GM12878 (cell line): ENCODE results near the gene MAP3K1. TPM values are rescaled to one million over a fixed set of nuclear protein-coding genes. Genes with fewer than 3 reads are reported as not detected.

Experiments
- ATAC-seq: fragments of 200-7000 bp; cut with Tn5 transposase; 3 replicates; pipeline ENCODE4 v1.9.1; 2020; ENCODE audit warnings: mild to moderate bottlenecking, moderate library complexity
- BruUV-seq: library from RNA; stranded (reverse); fragments of 400-500 nt; replicated peaks from 2 replicates; lab custom pipeline; 2021; lab: Mats Ljungman, UMichigan
- CTCF ChIA-PET: fragments of 300-600 bp; sonication (Branson Sonifier 250); formaldehyde crosslinking; extraction: SDS; loops from one replicate; lab custom pipeline; 2021; ENCODE audit warnings: inconsistent platforms; lab: Yijun Ruan, JAX
- POLR2A ChIA-PET: fragments of 350-600 bp; formaldehyde crosslinking; extraction: SDS; loops from one replicate; lab custom pipeline; 2021; ENCODE audit warnings: inconsistent platforms; lab: Charles Lee
- RAD21 ChIA-PET: fragments of 300-600 bp; sonication (Branson Sonifier 250); formaldehyde crosslinking; loops from one replicate; lab custom pipeline; 2023; ENCODE audit warnings: antibody characterized with exemption; ENCODE audit not compliant: unreplicated experiment; lab: Charles Lee
- SMC1A ChIA-PET: fragments of 300-600 bp; sonication (Branson Sonifier 250); formaldehyde crosslinking; loops from one replicate; lab custom pipeline; 2023; ENCODE audit not compliant: unreplicated experiment, uncharacterized antibody; lab: Charles Lee
- DNase-seq: peaks from one replicate; pipeline ENCODE4 v3.0.0-alpha.2; 2011; ENCODE audit warnings: low read depth, low spot score
- FAIRE-seq: peaks from 3 replicates; lab custom pipeline; 2011; peaks lifted over from hg19 to GRCh38; lab: Jason Lieb, UNC
- H2AFZ ChIP-seq: 2 replicates; pipeline ENCODE4 v1.6.0; 2011; ENCODE audit warnings: low read depth, low read length, control low read depth; ENCODE audit not compliant: control insufficient read depth
- H3K27ac ChIP-seq: 2 replicates; pipeline ENCODE4 v1.5.1; 2011; ENCODE audit warnings: control low read depth; ENCODE audit not compliant: control insufficient read depth, insufficient read depth
- H3K27me3 ChIP-seq, 2 experiments: replicated peaks in 1 of 2; 2 replicates each; pipeline versions ENCODE4 v1.6.0 to v1.6.1; 2011; ENCODE audit warnings: low read length in 1 of 2; ENCODE audit not compliant: control insufficient read depth in 2 of 2, insufficient read depth in 2 of 2
- H3K36me3 ChIP-seq, 2 experiments: 2 replicates each; pipeline ENCODE4 v1.5.1; 2011; ENCODE audit warnings: low read length in 1 of 2; ENCODE audit not compliant: control insufficient read depth in 2 of 2, insufficient read depth in 2 of 2
- H3K4me1 ChIP-seq: 2 replicates; pipeline ENCODE4 v1.6.1; 2011; ENCODE audit warnings: mild to moderate bottlenecking, low read length, moderate library complexity, mixed read lengths; ENCODE audit not compliant: control insufficient read depth, insufficient read depth
- H3K4me2 ChIP-seq: 2 replicates; pipeline ENCODE4 v1.6.0; 2011; ENCODE audit warnings: control low read depth; ENCODE audit not compliant: control insufficient read depth, insufficient read depth
- H3K4me3 ChIP-seq: fragments of 200-600 bp; sonication (generic); 2 replicates; pipeline ENCODE4 v1.5.1; 2016
- H3K79me2 ChIP-seq: 2 replicates; pipeline ENCODE4 v1.6.0; 2011; ENCODE audit warnings: low read length; ENCODE audit not compliant: control insufficient read depth, insufficient read depth
- H3K9ac ChIP-seq: 2 replicates; pipeline ENCODE4 v1.8.0; 2011; ENCODE audit warnings: low read length, control low read depth, mixed read lengths; ENCODE audit not compliant: control insufficient read depth, insufficient read depth
- H3K9me3 ChIP-seq: replicated peaks from 3 replicates; pipeline ENCODE4 v1.5.1; 2011; ENCODE audit warnings: mild to moderate bottlenecking, low read length; ENCODE audit not compliant: control insufficient read depth, insufficient read depth
- H4K20me1 ChIP-seq: 2 replicates; pipeline ENCODE4 v1.6.0; 2011; ENCODE audit not compliant: control insufficient read depth, insufficient read depth
- BHLHE40 ChIP-seq, 2 experiments: fragments of 450-650 bp in 1 of 2; IDR thresholded peaks; 2 replicates each; pipeline ENCODE4 v1.6.1; 2011 to 2017; ENCODE audit warnings: low read depth in 2 of 2, borderline replicate concordance in 1 of 2, improper control_type of control experiment in 1 of 2, low read length in 1 of 2, mild to moderate bottlenecking in 1 of 2
- ELK1 ChIP-seq: IDR thresholded peaks from 2 replicates; pipeline ENCODE4 v1.6.1; 2012; ENCODE audit warnings: low read depth, low read length, improper control_type of control experiment
- NR2C1 ChIP-seq: fragments of 450-650 bp; IDR thresholded peaks from 2 replicates; pipeline ENCODE4 v1.6.1; 2017; ENCODE audit warnings: antibody characterized with exemption, mild to moderate bottlenecking, moderate library complexity
- SUPT20H ChIP-seq: IDR thresholded peaks from 2 replicates; pipeline ENCODE4 v1.6.1; 2011; ENCODE audit warnings: low read depth, mild to moderate bottlenecking, low read length, moderate library complexity, borderline replicate concordance; ENCODE audit not compliant: control insufficient read depth
- SUZ12 ChIP-seq: fragments of 200-600 bp; sonication (generic); IDR thresholded peaks from one replicate; pipeline ENCODE4 v1.6.1; 2018; ENCODE audit warnings: antibody characterized with exemption, mild to moderate bottlenecking; ENCODE audit not compliant: unreplicated experiment
- USF1 ChIP-seq: IDR thresholded peaks from 2 replicates; pipeline ENCODE4 v1.6.1; 2011; ENCODE audit warnings: borderline replicate concordance, low read depth, mild to moderate bottlenecking, moderate library complexity, mixed read lengths, low read length; ENCODE audit not compliant: insufficient read depth; ENCODE audit errors: extremely low read length
- ZNF687 ChIP-seq: fragments of 450-650 bp; IDR thresholded peaks from 2 replicates; pipeline ENCODE4 v1.6.1; 2017; ENCODE audit warnings: mild to moderate bottlenecking, moderate library complexity
- WGBS: methylation state at CpG from one replicate; pipeline ENCODE4 v1.1.6; 2016; ENCODE audit warnings: low lambda C conversion rate; ENCODE audit not compliant: insufficient replicate concordance, insufficient coverage; ENCODE audit errors: missing lambda C conversion rate; 5-methylcytosine and 5-hydroxymethylcytosine counted together
- in situ Hi-C: fragments of 300-500 bp; cut with MboI; formaldehyde crosslinking; loops from 9 replicates; pipeline ENCODE4 v1.14.3; 2018; ENCODE audit warnings: mixed read lengths
- intact Hi-C: fragments of 100-400 bp; cut with micrococcal nuclease; formaldehyde crosslinking; loops from one replicate; pipeline ENCODE4 v1.14.2; 2022; ENCODE audit not compliant: unreplicated experiment
- polyA plus RNA-seq, 11 experiments: library from polyadenylated mRNA; depleted of rRNA in 4 of 11; unstranded in 6 of 11; stranded (reverse) in 5 of 11; fragments of >200 nt; fragmentation: Nextera tagmentation in 4 of 11; fragmentation: Illumina TruSeq in 1 of 11; extraction: Ambion mirVana in 4 of 11; extraction: Trizol in 1 of 11; gene quantifications; 1 replicate in 1 of 11; 2 replicates in 10 of 11; pipeline versions ENCODE4 v1.2.1 to v1.2.3, GENCODE V29; 2011 to 2016; ENCODE audit warnings: inconsistent platforms in 2 of 11, missing spikeins in 2 of 11, low read depth in 1 of 11
- total RNA-seq, 4 experiments: library from RNA; depleted of rRNA in 3 of 4; stranded (reverse); fragments of >200 nt in 3 of 4; fragmentation: Illumina TruSeq in 1 of 4; extraction: Trizol in 1 of 4; gene quantifications; 2 replicates each; pipeline versions ENCODE4 v1.2.1 to v1.2.3, GENCODE V29; 2013 to 2021
- TF ChIP-seq, protein P1 (sequence below): IDR thresholded peaks from 2 replicates; pipeline ENCODE4 v1.6.1; 2011; ENCODE audit warnings: mild to moderate bottlenecking, low read depth, low read length, moderate library complexity; ENCODE audit not compliant: insufficient replicate concordance

The MAP3K1 gene
- total and polyA plus RNA-seq, 10 of the 15 experiments (the other 5 are each of a cell fraction or from before 2014, with no cell fraction given) = 7.5 to 24.6 (median 12.6) TPM

- POLR2A ChIA-PET = no interaction called here
- Histone ChIP-seq H3K4me1 (no peaks in the 10 kb centered on the region), H4K20me1 (no peaks in the 10 kb centered on the region), H3K4me3 (no peak overlapping the region), H3K27me3 (no peaks in the 10 kb centered on the region), H2AFZ (no peak overlapping the region), H3K9ac (no peak overlapping the region), H3K4me2 (no peak overlapping the region), H3K27ac (no peak overlapping the region), H3K79me2 (no peaks in the 10 kb centered on the region), H3K36me3 (peaks cover 2 to 7% of the 10 kb centered on the region in 2 experiments; a peak in 3 of 4 replicates), H3K9me3 (no peaks in the 10 kb centered on the region)
- RAD21 ChIA-PET = interaction anchor here (1.7 to 2.4 kb wide), 2 partner anchors 35 to 602 kb away, joined by 7 to 10 read pairs; no protein-coding TSS in a partner anchor
- in situ Hi-C loops = no loop called here
- 92% methylated on average over 3 of the region's 3 CpGs for WGBS
- CTCF ChIA-PET = interaction anchor here (0.7 to 1.8 kb wide), 2 partner anchors 8 to 1459 kb away, joined by 3 to 4 read pairs; no protein-coding TSS in a partner anchor
- SMC1A ChIA-PET = interaction anchor here (0.6 to 1.4 kb wide), 4 partner anchors 10 to 602 kb away, joined by 3 to 4 read pairs (median 3); no protein-coding TSS in a partner anchor
- TF ChIP-seq NR2C1 (no peak), USF1 (no peak), ZNF687 (no peak), BHLHE40 (IDR thresholded peaks at IDR 0.05; ENCODE audit: borderline replicate concordance in 1 of 2, low read depth in 2 of 2, low read length in 1 of 2) (no peak), SUZ12 (no peak), ELK1 (no peak), SUPT20H (no peak)
- TF ChIP-seq, protein P1, sequence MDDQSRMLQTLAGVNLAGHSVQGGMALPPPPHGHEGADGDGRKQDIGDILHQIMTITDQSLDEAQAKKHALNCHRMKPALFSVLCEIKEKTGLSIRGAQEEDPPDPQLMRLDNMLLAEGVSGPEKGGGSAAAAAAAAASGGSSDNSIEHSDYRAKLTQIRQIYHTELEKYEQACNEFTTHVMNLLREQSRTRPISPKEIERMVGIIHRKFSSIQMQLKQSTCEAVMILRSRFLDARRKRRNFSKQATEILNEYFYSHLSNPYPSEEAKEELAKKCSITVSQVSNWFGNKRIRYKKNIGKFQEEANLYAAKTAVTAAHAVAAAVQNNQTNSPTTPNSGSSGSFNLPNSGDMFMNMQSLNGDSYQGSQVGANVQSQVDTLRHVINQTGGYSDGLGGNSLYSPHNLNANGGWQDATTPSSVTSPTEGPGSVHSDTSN = no peak
- intact Hi-C loops = no loop called here
- no peak for FAIRE-seq
- no peak for ATAC-seq
- no peak for DNase-seq
- BruUV-seq = no TSS peak
These were observed 57.7 kb downstream of the MAP3K1 start for GRCh38 chr5:56873056-56873455.
